Prostate gland (tissue), 2 donors: ENCODE data around the gene GRIN2A. TPM values are rescaled to one million over a fixed set of nuclear protein-coding genes. Genes with fewer than 3 reads are reported as not detected.

Experiments used
- DNase-seq: peaks from one replicate; pipeline ENCODE4 v3.0.0-alpha.2; 2019; ENCODE audit warnings: low spot score
- H3K27ac ChIP-seq, 2 donors: fragments of 200-600 bp; sonication (generic); 2 replicates each; pipeline ENCODE4 v1.5.1; 2017 to 2019
- H3K27me3 ChIP-seq: fragments of 200-600 bp; sonication (generic); replicated peaks from 2 replicates; pipeline ENCODE4 v1.5.1; 2019; ENCODE audit not compliant: insufficient read depth
- H3K36me3 ChIP-seq, 2 donors: fragments of 200-600 bp; sonication (generic); 1 replicate in 1 of 2; 2 replicates in 1 of 2; pipeline versions ENCODE4 v1.5.1 to v1.8.1; 2017 to 2019
- H3K4me1 ChIP-seq: fragments of 200-600 bp; sonication (generic); replicated peaks from 2 replicates; pipeline ENCODE4 v1.5.1; 2019
- H3K4me3 ChIP-seq, 2 donors: fragments of 200-600 bp; sonication (generic); 2 replicates each; pipeline ENCODE4 v1.5.1; 2017 to 2019
- H3K9me3 ChIP-seq: fragments of 200-600 bp; sonication (generic); 2 replicates; pipeline ENCODE4 v1.5.1; 2017
- POLR2A ChIP-seq: fragments of 450-650 bp; IDR thresholded peaks from one replicate; pipeline ENCODE4 v1.6.1; 2016; ENCODE audit warnings: antibody characterized with exemption, mild to moderate bottlenecking
- POLR2AphosphoS5 ChIP-seq: sonication (generic); formaldehyde crosslinking; IDR thresholded peaks from one replicate; pipeline ENCODE4 v1.6.1; 2017; ENCODE audit warnings: antibody characterized with exemption
- WGBS: methylation state at CpG from one replicate; pipeline ENCODE4 v1.1.5; 2018; 5-methylcytosine and 5-hydroxymethylcytosine counted together
- intact Hi-C: fragments of 100-400 bp; cut with DNase I; formaldehyde crosslinking; loops from one replicate; pipeline ENCODE4 v1.14.2; 2022
- total RNA-seq, 2 donors: library from RNA; depleted of rRNA; stranded (reverse); fragments of >200 nt; gene quantifications; one replicate each; pipeline ENCODE4 v1.1.0, GENCODE V29; 2016
- TF ChIP-seq, protein P1 (sequence below), 4 experiments: fragments of 200-600 bp in 2 of 4; fragments of 450-650 bp in 2 of 4; sonication (generic) in 2 of 4; IDR thresholded peaks; 1 replicate in 3 of 4; 2 replicates in 1 of 4; pipeline ENCODE4 v1.5.1; 2016 to 2019; ENCODE audit warnings: antibody characterized with exemption in 4 of 4, mild to moderate bottlenecking in 2 of 4, moderate library complexity in 2 of 4

The GRIN2A gene
- total RNA-seq, 2 donors from 2014 or later: 0.23 to 11.4 TPM

GRCh38 chr16:10205688-10206087 is 23.5 kb upstream of the GRIN2A start:
- Histone ChIP-seq H3K4me1 (no peaks in the 10 kb centered on the region), H3K27ac (no peak overlapping the region), H3K27me3 (no peaks in the 10 kb centered on the region), H3K4me3 (no peak overlapping the region), H3K36me3 (no peaks in the 10 kb centered on the region), H3K9me3 (no peaks in the 10 kb centered on the region)
- intact Hi-C loops: no loop called here
- no peak for DNase-seq
- no peak for TF ChIP-seq POLR2A
- TF ChIP-seq POLR2AphosphoS5: no peak
- TF ChIP-seq, protein P1, sequence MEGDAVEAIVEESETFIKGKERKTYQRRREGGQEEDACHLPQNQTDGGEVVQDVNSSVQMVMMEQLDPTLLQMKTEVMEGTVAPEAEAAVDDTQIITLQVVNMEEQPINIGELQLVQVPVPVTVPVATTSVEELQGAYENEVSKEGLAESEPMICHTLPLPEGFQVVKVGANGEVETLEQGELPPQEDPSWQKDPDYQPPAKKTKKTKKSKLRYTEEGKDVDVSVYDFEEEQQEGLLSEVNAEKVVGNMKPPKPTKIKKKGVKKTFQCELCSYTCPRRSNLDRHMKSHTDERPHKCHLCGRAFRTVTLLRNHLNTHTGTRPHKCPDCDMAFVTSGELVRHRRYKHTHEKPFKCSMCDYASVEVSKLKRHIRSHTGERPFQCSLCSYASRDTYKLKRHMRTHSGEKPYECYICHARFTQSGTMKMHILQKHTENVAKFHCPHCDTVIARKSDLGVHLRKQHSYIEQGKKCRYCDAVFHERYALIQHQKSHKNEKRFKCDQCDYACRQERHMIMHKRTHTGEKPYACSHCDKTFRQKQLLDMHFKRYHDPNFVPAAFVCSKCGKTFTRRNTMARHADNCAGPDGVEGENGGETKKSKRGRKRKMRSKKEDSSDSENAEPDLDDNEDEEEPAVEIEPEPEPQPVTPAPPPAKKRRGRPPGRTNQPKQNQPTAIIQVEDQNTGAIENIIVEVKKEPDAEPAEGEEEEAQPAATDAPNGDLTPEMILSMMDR (IDR thresholded peaks at IDR 0.05): no peak
- WGBS: 89% methylated on average over 7 of the region's 7 CpGs

GRCh38 chr16:10202649-10203048 is 20.4 kb upstream of the GRIN2A start:
- H3K27me3 ChIP-seq: no peaks in the 10 kb centered on the region
- no peak for DNase-seq
- no peaks in the 10 kb centered on the region for H3K36me3 ChIP-seq
- no peak overlapping the region for H3K4me3 ChIP-seq
- no peak for TF ChIP-seq POLR2A
- TF ChIP-seq POLR2AphosphoS5: no peak
- H3K27ac ChIP-seq: no peak overlapping the region
- intact Hi-C loops: no loop called here
- H3K9me3 ChIP-seq: no peaks in the 10 kb centered on the region
- 94% methylated on average over 1 of the region's 1 CpG for WGBS
- no peaks in the 10 kb centered on the region for H3K4me1 ChIP-seq

- no peak for DNase-seq
- TF ChIP-seq, protein P1 (IDR thresholded peaks at IDR 0.05): no peak
- TF ChIP-seq POLR2A: no peak
- TF ChIP-seq POLR2AphosphoS5: no peak
- WGBS: 37% methylated on average over 9 of the region's 9 CpGs
- Histone ChIP-seq H3K27ac (no peak overlapping the region), H3K9me3 (no peaks in the 10 kb centered on the region), H3K4me3 (no peak overlapping the region), H3K27me3 (no peaks in the 10 kb centered on the region), H3K4me1 (no peaks in the 10 kb centered on the region), H3K36me3 (no peaks in the 10 kb centered on the region)
- intact Hi-C loops: no loop called here
Measured at GRCh38 chr16:10200637-10201586, 18.7 kb upstream of the GRIN2A start.

DNA sequence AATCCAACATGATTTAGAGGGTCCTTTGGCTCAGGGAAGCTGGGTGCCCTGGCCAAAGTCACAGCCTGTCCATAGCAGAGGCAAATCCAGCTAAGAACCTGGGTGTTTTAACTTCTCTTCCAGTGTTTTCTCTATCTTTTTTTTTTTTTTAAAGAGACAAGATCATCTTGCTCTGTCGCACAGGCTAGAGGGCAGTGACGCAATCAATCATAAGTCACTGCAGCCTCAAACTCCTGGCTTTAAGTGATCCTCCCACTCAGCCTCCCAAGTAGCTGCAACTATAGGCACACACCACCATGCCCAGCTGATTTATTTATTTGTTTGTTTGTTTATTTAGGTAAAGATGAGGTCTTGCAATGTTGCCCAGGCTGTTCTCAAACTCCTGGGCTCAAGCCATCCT is 14.8 kb upstream of the GRIN2A start:
- DNase-seq: no peak
- intact Hi-C loops: no loop called here
- TF ChIP-seq POLR2AphosphoS5: no peak
- no peak for TF ChIP-seq POLR2A
- TF ChIP-seq, protein P1 (IDR thresholded peaks at IDR 0.05): no peak
- Histone ChIP-seq H3K4me3 (no peak overlapping the region), H3K4me1 (no peaks in the 10 kb centered on the region), H3K36me3 (no peaks in the 10 kb centered on the region), H3K9me3 (no peaks in the 10 kb centered on the region), H3K27ac (no peak overlapping the region), H3K27me3 (no peaks in the 10 kb centered on the region)
- WGBS: 78% methylated on average over 2 of the region's 2 CpGs

GRCh38 chr16:10191096-10191495 is 8.9 kb upstream of the GRIN2A start:
- Histone ChIP-seq H3K4me3 (no peak overlapping the region), H3K27ac (no peak overlapping the region), H3K36me3 (no peaks in the 10 kb centered on the region), H3K4me1 (no peaks in the 10 kb centered on the region), H3K9me3 (no peaks in the 10 kb centered on the region), H3K27me3 (no peaks in the 10 kb centered on the region)
- WGBS: 79% methylated on average over 2 of the region's 2 CpGs
- TF ChIP-seq, protein P1 (IDR thresholded peaks at IDR 0.05): no peak
- TF ChIP-seq POLR2A: no peak
- TF ChIP-seq POLR2AphosphoS5: no peak
- no peak for DNase-seq
- intact Hi-C loops: no loop called here
